ENCODE results near the gene FOXF1.

Gene FOXF1

GRCh38 chr16:86499889-86500707 is 10.2 kb upstream of the FOXF1 start:
- TF ChIP-seq CTCF (conservative IDR thresholded peaks at IDR 0.05; ENCODE audit: low read length), result no peak

DNA sequence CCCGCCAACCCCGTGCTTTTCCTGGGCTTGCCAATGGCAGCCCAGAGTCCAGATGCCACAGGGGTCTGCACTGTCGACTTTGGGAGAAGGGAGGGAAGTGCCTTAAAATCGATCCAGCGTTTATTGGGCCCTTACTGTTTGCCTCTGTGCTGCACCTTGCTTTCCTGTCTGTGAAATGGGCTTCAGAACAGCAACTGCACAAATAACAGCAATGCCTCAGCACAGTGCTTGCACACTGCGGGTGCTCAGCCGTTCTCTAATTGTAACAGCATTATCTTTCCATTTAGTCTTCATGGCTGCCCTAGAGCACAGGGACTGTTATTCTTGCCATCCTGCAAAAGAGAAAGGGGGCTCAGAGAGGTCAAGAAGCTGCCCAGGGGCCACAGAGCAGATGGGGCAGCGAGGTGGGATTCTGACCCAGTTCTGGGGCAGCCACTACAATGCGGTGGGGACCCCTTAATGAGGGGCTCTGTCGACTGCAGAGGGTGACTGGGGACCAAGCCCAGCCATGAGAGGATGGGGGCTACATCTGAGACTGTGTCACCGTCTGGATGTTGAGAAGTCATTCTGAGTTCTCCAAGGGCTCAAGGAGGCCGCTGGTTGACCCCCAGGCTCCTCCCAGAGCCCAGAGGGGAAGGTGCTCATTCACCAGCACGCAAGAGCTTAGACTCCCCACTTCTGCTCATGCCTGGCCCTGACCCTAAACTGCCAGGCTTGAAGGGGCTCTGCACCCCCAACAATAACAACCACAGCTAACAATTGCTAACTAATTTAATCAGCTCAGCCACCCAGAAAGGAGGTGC is 9.4 kb upstream of the FOXF1 start:
- no peak for DNase-seq (ENCODE audit: low read depth)
- no peak overlapping the region for H3K4me3 ChIP-seq (ENCODE audit: low read length)
- TF ChIP-seq CTCF (conservative IDR thresholded peaks at IDR 0.05; ENCODE audit: low read length), result no peak

More at GRCh38 chr16:86499889-86500707, 10.2 kb upstream of the FOXF1 start:
- no peak overlapping the region for H3K4me3 ChIP-seq (ENCODE audit: low read length)
- DNase-seq (ENCODE audit: low read depth), result no peak

DNA sequence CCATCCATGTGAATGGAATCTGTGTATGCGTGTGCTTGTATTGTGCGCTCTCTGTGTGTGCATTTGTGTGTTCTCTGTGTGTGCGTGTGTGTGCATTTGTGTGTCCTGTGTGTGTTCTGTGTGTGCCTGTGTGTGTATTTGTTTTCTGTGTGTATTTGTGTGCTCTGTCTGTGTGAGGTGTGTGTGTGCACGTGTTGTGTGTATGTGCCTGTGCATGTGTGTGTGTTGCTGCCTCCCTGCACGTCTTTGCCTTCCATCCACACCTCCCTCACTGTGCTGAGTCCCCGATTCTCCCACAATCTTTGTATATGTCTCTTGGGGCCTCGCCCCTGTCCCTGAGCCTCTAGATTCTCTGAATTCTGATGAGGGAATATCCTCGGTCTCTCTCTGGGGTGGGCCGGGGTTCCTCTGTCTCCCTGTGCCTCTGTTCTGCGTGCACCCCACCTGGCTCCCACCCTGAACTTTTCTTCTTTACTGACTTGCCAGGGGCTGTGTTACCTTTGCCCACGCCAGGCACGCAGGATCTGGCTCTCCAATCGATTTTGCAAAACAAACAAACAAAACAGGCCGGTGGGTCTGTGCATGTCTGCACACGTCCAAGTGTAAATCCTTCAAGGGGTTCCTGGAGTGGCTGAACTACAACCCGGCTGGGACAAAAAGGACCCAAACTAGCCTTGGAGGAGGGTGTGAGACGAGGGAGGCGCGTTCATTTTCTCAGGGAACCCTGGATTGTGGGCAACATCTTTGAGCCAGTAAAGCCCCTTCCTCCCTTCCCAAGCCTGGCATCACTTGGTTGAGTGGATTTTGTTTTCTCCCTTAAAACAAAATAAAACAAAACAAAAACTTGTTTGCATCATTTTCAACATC is 8.1 kb upstream of the FOXF1 start:
- no peak for TF ChIP-seq CTCF (conservative IDR thresholded peaks at IDR 0.05; ENCODE audit: low read length)
- no peak overlapping the region for H3K4me3 ChIP-seq (ENCODE audit: low read length)
- DNase-seq (ENCODE audit: low read depth), result no peak

DNA sequence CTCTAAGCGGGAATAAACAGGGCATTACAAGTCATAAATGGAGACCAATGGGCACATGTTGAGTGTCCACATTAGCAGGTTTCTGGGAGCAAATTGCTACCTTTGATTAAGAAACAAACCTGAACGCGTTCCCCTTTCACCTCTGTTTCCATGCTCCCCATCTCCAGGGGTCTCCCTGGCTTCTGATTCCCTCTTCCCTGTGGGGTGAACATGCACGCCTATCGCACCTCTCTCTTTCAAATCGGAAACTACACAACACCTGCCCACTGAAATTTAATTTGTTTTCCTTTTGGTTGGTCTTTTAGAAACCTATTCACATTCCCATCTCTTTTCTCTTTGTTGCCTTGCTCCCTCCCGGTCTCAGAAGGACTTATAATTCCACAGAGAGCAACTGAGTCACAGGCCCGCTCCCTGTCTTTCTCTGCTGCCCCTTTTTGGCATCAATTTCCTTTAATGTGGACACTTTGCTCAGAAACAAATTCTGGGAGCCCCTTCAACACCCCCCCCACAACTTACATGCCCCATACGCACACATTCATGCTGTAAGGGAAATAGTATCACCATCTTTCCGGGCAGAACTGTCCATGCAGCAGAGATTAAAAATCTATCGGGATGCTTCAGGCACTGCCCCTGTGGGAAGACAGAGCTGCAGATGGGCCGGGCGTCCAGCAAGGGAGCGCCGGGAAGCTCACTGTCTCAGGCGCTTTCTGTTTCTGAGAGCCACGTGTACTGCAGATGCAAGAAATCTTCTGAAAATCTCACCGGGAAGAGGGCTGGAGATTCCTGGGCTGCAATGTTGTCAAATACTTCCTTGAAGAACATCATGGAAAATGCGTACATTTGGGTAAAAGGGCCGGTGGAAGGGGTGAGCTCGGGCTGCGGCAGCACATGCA is 7.2 kb upstream of the FOXF1 start:
- TF ChIP-seq CTCF (conservative IDR thresholded peaks at IDR 0.05; ENCODE audit: low read length), result no peak
- no peak for DNase-seq (ENCODE audit: low read depth)
- H3K4me3 ChIP-seq (ENCODE audit: low read length), result no peak overlapping the region

DNA sequence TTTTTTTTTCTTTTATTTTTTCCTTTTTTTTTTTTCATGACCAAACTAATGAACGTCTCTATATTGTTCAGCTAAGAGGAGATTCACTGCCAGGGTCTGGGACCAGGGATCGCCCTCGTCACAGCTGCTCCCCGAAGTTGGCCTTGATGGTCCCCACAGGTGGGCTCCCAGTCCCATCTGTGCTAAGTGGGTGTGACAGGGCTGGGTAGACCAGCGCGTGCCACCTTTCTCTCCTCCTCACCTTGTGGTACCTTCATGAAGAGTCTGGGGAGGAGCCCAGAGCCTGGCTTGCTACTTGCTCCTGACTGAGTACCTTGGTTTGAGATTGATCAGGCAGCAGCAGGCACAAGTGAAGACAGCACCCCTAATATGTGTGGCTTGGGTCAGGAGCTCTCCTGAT is 6.5 kb upstream of the FOXF1 start:
- TF ChIP-seq CTCF (conservative IDR thresholded peaks at IDR 0.05; ENCODE audit: low read length), result no peak
- H3K4me3 ChIP-seq (ENCODE audit: low read length), result no peak overlapping the region
- DNase-seq (ENCODE audit: low read depth), result no peak

Data from AG10803 (cell line).